NOMO-1 treated with DMSO at 0.1 percent for 48 hours (cell line): ENCODE data around the gene SH3BP2.

Source experiments
- DNase-seq: peaks from one replicate; lab custom pipeline; 2025; ENCODE audit not compliant: unreplicated experiment; lab: John Stamatoyannopoulos, UW

The SH3BP2 gene

DNA sequence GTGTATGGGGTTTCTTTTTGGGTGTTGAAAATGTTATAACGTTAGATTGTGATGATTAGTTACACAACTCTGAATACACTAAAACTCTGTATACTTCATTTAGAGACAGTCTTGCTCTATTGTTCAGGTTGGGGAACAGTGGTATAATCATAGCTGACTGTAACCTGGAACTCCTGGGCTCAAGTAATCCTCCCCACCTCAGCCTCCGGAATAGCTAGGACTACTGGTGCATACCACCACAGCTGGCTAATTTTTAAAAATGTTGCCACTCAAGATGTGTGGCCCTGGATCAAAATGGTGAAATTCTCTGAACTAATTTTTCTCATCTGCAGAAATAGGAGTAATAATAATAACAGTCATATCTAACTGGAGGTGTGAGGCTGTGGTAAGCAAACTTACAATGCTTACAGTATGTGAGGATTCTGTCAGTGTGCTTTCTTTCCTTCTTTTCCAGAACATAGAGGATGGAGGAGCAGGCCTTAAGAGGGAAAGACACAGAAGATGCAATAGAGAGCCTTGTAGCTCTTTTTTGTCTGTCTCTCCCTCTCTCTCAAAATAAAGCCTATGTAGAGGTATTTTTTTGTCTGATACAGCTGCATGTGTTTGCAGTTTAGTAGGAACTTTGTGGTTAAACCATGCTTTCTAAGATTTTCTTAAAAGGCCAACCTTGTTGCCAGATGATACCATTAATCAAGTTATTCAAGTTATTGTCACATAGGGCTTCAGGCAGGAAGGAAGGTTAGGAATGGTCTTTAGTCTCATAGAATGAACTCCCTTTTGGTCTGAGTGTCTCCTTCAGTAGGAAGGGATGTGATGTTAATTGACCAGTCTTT lies 58.3 kb downstream of the SH3BP2 start:
- no peak for DNase-seq

DNA sequence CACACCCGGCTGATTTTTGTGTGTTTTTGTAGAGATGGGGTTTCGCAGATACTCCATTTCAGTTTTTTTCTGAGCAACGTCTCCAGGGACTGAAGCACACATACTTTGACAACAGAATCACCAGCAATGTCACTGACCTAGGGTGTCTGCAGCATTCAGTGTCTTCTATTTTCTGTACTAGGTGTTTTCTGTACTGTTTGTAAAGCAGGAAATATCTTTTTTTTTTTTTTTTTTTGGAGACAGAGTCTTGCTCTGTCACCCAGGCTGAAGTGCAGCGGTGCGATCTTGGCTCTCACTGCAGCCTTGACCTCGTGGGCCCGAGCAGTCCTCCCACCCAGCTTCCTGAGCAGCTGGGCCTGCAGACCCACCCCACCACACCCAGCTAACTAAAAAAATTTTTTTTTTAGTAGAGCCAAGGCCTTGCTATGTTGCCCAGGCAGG lies 59.6 kb downstream of the SH3BP2 start:
- no peak for DNase-seq

- DNase-seq, result no peak
Observed at GRCh38 chr4:2855584-2855983, 62.7 kb downstream of the SH3BP2 start.

DNA sequence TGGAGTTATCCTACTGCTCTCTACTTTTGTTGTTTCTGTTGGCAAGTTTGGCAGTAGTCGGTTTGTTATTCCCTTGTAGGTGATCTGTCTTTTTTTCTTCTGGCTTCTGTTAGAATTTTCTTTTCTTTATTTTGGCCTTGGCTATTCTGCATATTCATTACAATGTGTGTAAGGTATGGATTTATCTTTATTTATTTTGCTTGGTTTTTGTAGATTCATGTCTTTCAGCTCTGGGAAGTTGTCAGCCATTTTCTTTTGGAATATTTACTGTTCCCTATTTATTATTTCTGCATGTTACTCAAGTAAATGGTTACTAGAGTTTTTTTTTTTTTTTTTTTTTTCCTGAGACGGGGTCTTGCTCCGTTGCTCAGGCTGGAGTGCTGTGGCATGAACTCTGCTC lies 63.4 kb downstream of the SH3BP2 start:
- no peak for DNase-seq

- no peak for DNase-seq
Observed at GRCh38 chr4:2857349-2857927, 64.6 kb downstream of the SH3BP2 start.

- peak; percentile 44 for DNase-seq
Observed at GRCh38 chr4:2858451-2859217, 65.7 kb downstream of the SH3BP2 start.

GRCh38 chr4:2859514-2859913 lies 66.6 kb downstream of the SH3BP2 start:
- peak; percentile 67 for DNase-seq

- DNase-seq, result peak; percentile 53
Observed at GRCh38 chr4:2860391-2861348, 67.8 kb downstream of the SH3BP2 start.

- DNase-seq, result no peak
Observed at GRCh38 chr4:2861631-2862436, 68.9 kb downstream of the SH3BP2 start.

DNA sequence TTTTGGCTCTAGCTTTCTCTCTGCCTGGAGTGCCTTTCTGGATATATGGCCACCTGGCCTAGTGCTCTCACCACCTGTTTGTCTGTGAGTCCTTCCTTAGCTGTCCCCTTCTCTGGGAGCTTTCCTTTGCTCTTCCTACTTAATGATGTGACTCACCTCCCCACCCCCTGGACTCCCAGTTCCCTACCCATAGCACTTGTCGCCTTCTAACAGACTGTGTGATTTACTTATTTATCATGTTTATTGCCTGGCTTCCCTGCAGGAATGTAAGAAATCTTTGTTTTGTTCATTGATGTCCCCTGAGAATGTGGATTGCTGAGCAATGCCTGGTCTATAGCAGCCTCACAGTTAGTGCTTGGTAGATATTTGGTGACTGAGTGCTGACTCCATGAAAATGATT lies 69.6 kb downstream of the SH3BP2 start:
- DNase-seq, result no peak

DNA sequence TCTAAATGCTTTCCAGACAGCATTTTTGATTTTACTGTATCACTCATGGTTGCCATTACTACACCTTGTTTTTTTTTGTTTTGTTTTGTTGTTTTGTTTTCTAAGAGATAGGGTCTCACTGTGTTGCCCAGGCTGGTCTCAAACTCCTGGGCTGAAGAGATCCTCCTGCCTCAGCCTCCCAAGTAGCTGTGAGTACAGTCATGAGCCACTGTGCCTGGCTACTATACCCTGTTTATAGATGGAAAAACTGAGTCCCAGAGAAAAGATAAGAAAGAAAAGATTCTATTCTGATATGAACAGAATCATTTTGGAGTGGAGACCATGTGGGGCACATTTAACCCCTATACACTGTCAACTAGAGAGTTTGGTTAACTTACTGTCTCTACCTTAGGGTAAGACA lies 70.8 kb downstream of the SH3BP2 start:
- DNase-seq, result no peak

GRCh38 chr4:2865196-2865780 lies 72.4 kb downstream of the SH3BP2 start:
- DNase-seq, result no peak

- no peak for DNase-seq
Observed at GRCh38 chr4:2866160-2866861, 73.4 kb downstream of the SH3BP2 start.

GRCh38 chr4:2866891-2867290 lies 74.0 kb downstream of the SH3BP2 start:
- DNase-seq, result no peak

DNA sequence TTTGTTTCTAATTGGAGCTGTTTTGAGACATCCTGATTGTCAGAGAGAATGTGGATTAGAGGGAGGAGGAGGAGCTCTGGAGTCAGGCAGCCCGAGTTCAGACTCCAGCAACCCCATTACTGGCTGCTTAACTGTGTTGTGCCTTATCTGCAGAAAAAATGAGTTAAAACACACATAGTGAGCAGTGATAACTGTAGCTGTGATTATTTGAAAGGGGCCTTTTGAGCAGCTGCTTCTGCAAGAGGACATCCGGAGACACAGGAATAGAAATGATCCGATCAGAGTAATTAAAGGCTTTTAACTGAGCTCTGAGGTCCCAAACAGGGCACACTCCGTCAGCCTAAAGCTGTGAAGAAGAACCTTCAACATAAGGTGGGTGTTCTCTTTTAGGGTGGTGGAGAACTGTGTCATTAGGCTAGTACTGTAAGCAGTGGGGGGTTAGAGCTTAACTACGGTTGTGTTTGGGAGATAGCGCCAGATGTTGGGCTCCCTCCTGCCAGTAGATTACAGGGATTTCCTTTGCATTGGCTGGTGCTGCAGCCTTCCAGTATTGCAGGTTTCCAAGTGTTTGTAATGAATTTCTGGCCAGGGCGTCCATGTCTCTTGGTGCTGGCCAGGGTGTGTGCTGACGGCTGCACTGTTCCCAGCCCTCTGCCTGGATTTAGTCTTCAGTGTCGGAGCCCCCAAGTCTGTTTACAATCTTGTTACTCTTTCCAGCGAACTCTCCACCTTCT lies 75.0 kb downstream of the SH3BP2 start:
- DNase-seq, result no peak

DNA sequence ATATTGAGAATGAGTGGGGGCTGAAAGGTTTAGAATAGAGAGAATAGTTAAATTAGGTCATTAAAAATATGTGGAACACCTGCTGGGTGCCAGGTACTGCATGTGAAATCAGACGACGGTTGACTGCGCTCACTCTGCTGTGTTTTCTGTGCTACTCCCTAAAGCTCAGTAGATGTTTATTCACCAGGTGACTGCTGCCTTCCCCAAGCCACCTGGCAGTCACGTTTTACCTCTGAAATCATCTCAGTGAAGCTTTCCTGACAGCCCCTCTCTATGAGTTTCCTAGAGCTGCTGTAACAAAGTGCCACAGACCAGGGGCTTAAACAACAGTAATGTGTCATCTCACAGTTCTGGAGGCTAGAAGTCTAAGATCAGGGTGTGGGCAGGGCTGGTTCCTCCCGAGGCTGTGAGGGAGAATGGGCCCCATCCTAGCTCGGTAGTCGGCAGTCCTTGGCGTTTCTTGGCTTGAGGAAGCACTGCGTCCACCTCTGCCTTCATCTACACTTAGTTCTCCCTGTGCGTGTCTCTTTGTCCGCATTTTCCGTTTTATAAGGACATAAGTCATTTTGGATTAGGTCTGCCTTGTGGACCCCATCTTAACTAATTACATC lies 76.1 kb downstream of the SH3BP2 start:
- DNase-seq, result no peak

- no peak for DNase-seq
Observed at GRCh38 chr4:2869659-2870058, 76.8 kb downstream of the SH3BP2 start.

GRCh38 chr4:2870082-2870481 lies 77.2 kb downstream of the SH3BP2 start:
- DNase-seq, result no peak
